BLaER1 treated with 17β-estradiol and CSF1 and Interleukin-3, amounts not matched to agents 10 nM and 100 nM (cell line): ENCODE measurements around the gene LLPH.

Experiments used
- H3K27ac ChIP-seq, 11 experiments: shearing (Covaris generic); formaldehyde crosslinking; 2 replicates each; pipeline ENCODE4 v1.8.1; 2022
- H3K27me3 ChIP-seq, 11 experiments: shearing (Covaris generic); formaldehyde crosslinking; 2 replicates each; pipeline ENCODE4 v1.8.1; 2022
- H3K36me3 ChIP-seq, 11 experiments: shearing (Covaris generic); formaldehyde crosslinking; 2 replicates each; pipeline ENCODE4 v1.8.1; 2022
- H3K4me1 ChIP-seq, 10 experiments: shearing (Covaris generic); formaldehyde crosslinking; 2 replicates each; pipeline ENCODE4 v1.8.1; 2022
- H3K4me2 ChIP-seq, 11 experiments: shearing (Covaris generic); formaldehyde crosslinking; 2 replicates each; pipeline ENCODE4 v1.8.1; 2022
- H3K4me3 ChIP-seq, 10 experiments: shearing (Covaris generic); formaldehyde crosslinking; 2 replicates each; pipeline ENCODE4 v1.8.1; 2022
- H3K9ac ChIP-seq, 11 experiments: shearing (Covaris generic); formaldehyde crosslinking; 2 replicates each; pipeline ENCODE4 v1.8.1; 2022
- H3K9me3 ChIP-seq, 11 experiments: shearing (Covaris generic); formaldehyde crosslinking; replicated peaks in 1 of 11; 2 replicates each; pipeline ENCODE4 v1.8.1; 2022
- H4K20me1 ChIP-seq, 11 experiments: shearing (Covaris generic); formaldehyde crosslinking; 2 replicates each; pipeline ENCODE4 v1.8.1; 2022
- Cebpa-rat ChIP-seq, 11 experiments: shearing (Covaris generic); IDR thresholded peaks; 2 replicates each; pipeline ENCODE4 v1.8.1; 2022

Gene LLPH

GRCh38 chr12:66092559-66093269 lies 37.8 kb downstream of the LLPH start:
- TF ChIP-seq Cebpa-rat (IDR thresholded peaks at IDR 0.05): no peak
- peak overlapping the region in 2 of 11 experiments; percentile 13 to 18; a peak in 2 of 22 replicates for H3K4me2 ChIP-seq
- H3K27me3 ChIP-seq: no peaks in the 10 kb centered on the region
- H4K20me1 ChIP-seq: no peaks in the 10 kb centered on the region
- peaks cover 0 to 12% (median 0%) of the 10 kb centered on the region in 10 experiments; a peak in 3 of 20 replicates for H3K4me1 ChIP-seq
- H3K27ac ChIP-seq: no peak overlapping the region
- no peaks in the 10 kb centered on the region for H3K36me3 ChIP-seq
- 0 out of 22 replicates have a peak, but pooled peaks cover 0 to 5% (median 0%) of the 10 kb centered on the region in 11 experiments for H3K9me3 ChIP-seq
- no peak overlapping the region for H3K4me3 ChIP-seq
- no peak overlapping the region for H3K9ac ChIP-seq

DNA sequence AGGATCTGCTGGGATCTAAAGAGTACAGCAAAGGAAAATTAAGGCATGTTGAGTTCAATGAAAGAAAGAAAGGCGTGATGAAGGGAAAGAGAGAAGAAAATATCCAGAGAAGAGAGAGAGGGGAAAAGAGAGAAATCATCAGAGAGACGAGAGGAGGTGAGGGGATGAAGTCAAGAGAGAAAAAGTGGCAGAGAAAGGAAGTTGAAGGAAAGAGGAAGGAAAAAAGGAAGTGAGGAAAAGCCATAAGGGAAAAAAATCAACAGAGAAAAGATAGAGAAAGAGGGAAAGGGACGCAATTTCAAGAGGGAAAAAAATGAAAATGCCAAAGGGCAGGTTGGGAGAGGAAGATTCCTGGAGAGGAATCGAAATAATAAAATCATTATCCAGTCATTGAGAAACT lies 40.4 kb downstream of the LLPH start:
- no peak overlapping the region for H3K27ac ChIP-seq
- H3K27me3 ChIP-seq: no peaks in the 10 kb centered on the region
- TF ChIP-seq Cebpa-rat (IDR thresholded peaks at IDR 0.05): no peak
- H3K4me2 ChIP-seq: no peak overlapping the region
- no peak overlapping the region for H3K4me3 ChIP-seq
- H4K20me1 ChIP-seq: no peaks in the 10 kb centered on the region
- H3K9me3 ChIP-seq: no peaks in the 10 kb centered on the region
- no peaks in the 10 kb centered on the region for H3K36me3 ChIP-seq
- peaks cover 0 to 12% (median 0%) of the 10 kb centered on the region in 10 experiments; a peak in 3 of 20 replicates for H3K4me1 ChIP-seq
- H3K9ac ChIP-seq: no peak overlapping the region

DNA sequence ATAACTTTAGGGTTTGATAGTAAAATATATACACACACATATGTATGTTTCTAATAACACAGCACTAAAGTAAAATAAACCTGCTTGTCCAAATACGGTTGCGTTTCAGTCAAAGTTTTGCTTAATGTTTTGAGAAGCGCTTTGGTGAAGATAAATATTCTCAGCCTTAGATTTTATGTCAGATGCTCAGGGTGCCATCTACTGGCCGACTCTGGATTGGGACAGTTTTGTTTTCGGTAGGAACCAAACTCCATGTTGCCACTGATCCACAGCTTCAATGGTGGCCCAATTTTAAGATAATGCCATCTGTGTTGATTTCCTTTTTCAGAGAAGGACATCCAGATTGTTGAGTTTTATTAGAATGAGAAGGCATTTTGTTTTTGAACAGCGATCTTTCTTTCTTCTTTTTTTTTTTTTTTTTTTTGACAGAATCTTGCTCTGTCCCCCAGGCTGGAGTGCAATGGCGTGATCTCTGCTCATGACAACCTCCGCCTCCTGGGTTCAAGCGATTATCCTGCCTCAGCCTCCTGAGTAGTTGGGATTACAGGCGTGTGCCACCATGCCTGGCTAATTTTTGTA lies 43.1 kb downstream of the LLPH start:
- H3K4me2 ChIP-seq: no peak overlapping the region
- no peak overlapping the region for H3K9ac ChIP-seq
- H3K4me3 ChIP-seq: no peak overlapping the region
- TF ChIP-seq Cebpa-rat (IDR thresholded peaks at IDR 0.05): no peak
- H3K27ac ChIP-seq: no peak overlapping the region
- H3K9me3 ChIP-seq: peaks cover 7 to 22% (median 14%) of the 10 kb centered on the region in 11 experiments
- no peaks in the 10 kb centered on the region for H4K20me1 ChIP-seq
- H3K27me3 ChIP-seq: no peaks in the 10 kb centered on the region
- H3K36me3 ChIP-seq: no peaks in the 10 kb centered on the region
- H3K4me1 ChIP-seq: peaks cover 0 to 5% (median 0%) of the 10 kb centered on the region in 10 experiments; a peak in 3 of 20 replicates

DNA sequence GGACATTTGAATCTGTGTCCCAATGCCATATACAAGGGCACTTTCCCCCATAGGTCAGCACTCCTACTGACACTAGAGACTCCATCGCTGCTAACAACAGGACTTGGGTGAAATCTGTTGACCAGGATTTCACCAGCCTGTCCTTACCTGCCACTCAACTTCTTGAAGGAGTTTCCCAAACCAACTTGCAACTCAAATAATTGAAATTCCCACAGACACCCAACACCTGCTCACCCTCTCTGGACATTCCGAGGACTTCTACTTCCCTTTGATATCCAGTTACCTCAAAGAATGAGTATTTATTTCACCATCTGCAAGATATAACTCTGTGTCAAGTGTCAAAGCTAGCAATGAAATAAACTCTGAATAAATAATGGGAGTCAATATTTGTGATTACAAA lies 44.6 kb downstream of the LLPH start:
- Histone ChIP-seq H3K36me3 (no peaks in the 10 kb centered on the region), H3K4me2 (no peak overlapping the region), H3K27me3 (no peaks in the 10 kb centered on the region), H3K9me3 (peaks cover 7 to 22% (median 14%) of the 10 kb centered on the region in 11 experiments), H3K4me1 (no peaks in the 10 kb centered on the region), H4K20me1 (no peaks in the 10 kb centered on the region), H3K27ac (no peak overlapping the region), H3K4me3 (no peak overlapping the region), H3K9ac (no peak overlapping the region)
- TF ChIP-seq Cebpa-rat (IDR thresholded peaks at IDR 0.05): no peak

DNA sequence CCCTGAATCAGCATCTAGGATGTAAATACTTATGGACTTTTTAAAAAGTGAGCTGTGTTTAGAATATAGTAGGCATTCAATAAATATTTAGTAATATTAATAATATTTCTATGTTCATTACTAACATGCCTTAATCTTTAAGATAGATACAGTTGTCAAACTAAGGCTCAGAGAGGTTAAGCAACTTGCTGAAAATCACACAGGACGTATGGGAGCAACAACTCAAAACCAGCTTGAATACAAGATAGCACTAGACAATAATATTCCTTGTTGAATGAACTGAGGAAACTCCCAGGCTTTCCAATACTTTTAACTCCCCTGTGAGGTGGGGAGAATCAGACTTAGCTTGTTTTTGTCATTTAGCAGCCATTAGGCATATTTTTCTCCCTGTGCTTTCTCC lies 45.3 kb downstream of the LLPH start:
- Histone ChIP-seq H3K27ac (no peak overlapping the region), H3K27me3 (no peaks in the 10 kb centered on the region), H4K20me1 (no peaks in the 10 kb centered on the region), H3K4me2 (no peak overlapping the region), H3K4me1 (no peaks in the 10 kb centered on the region), H3K9me3 (peaks cover 7 to 22% (median 14%) of the 10 kb centered on the region in 11 experiments), H3K4me3 (no peak overlapping the region), H3K9ac (no peak overlapping the region), H3K36me3 (no peaks in the 10 kb centered on the region)
- no peak for TF ChIP-seq Cebpa-rat (IDR thresholded peaks at IDR 0.05)

DNA sequence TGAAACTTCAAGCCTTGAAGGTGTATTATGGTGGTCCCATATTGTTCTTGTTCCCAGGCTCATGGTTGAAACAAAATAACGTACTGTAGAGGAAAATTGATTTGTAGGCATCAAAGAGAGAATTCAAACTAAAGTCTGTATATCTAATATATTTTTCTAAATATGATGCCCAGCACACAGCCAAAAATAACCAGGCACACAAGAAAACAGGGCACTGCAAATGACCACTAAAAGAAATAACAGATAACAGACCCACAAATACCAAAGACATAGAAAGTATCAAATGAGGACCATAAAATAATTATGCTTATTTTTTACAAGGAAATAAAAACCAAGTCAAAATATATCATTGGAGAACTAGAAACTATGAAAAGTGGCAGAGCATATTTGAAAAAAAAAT lies 46.8 kb downstream of the LLPH start:
- Histone ChIP-seq H3K27ac (no peak overlapping the region), H3K4me3 (no peak overlapping the region), H4K20me1 (no peaks in the 10 kb centered on the region), H3K4me1 (no peaks in the 10 kb centered on the region), H3K36me3 (no peaks in the 10 kb centered on the region), H3K9ac (no peak overlapping the region), H3K9me3 (peaks cover 7 to 22% (median 14%) of the 10 kb centered on the region in 11 experiments), H3K27me3 (no peaks in the 10 kb centered on the region), H3K4me2 (no peak overlapping the region)
- no peak for TF ChIP-seq Cebpa-rat (IDR thresholded peaks at IDR 0.05)

DNA sequence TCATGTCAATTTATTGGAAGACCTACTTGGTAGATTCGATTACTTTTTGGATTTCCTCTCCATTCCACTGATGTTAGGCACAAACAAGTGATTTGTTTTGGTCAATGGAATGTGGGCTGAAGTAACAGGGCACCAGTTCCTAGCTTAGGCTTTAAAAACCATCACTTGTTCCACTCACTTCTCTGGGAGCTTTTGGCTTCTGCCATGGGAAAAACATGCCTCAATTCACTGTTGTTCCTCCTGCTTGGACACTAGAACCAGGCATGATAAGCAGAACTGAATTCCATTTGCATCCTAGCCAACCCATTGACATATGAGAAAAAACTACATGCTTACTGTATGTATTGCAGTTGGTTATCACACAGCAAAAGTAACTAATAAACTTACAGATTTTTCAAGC lies 47.8 kb downstream of the LLPH start:
- no peak overlapping the region for H3K9ac ChIP-seq
- no peak overlapping the region for H3K27ac ChIP-seq
- no peaks in the 10 kb centered on the region for H3K36me3 ChIP-seq
- H3K4me2 ChIP-seq: no peak overlapping the region
- no peaks in the 10 kb centered on the region for H3K27me3 ChIP-seq
- peaks cover 7 to 22% (median 14%) of the 10 kb centered on the region in 11 experiments for H3K9me3 ChIP-seq
- H4K20me1 ChIP-seq: no peaks in the 10 kb centered on the region
- H3K4me3 ChIP-seq: no peak overlapping the region
- TF ChIP-seq Cebpa-rat (IDR thresholded peaks at IDR 0.05): no peak
- no peaks in the 10 kb centered on the region for H3K4me1 ChIP-seq

GRCh38 chr12:66080791-66081190 lies 49.8 kb downstream of the LLPH start:
- Histone ChIP-seq H3K27me3 (no peaks in the 10 kb centered on the region), H3K9ac (no peak overlapping the region), H3K4me2 (no peak overlapping the region), H3K36me3 (no peaks in the 10 kb centered on the region), H3K9me3 (peaks cover 7 to 22% (median 14%) of the 10 kb centered on the region in 11 experiments), H4K20me1 (no peaks in the 10 kb centered on the region), H3K4me1 (no peaks in the 10 kb centered on the region), H3K27ac (no peak overlapping the region), H3K4me3 (no peak overlapping the region)
- no peak for TF ChIP-seq Cebpa-rat (IDR thresholded peaks at IDR 0.05)

DNA sequence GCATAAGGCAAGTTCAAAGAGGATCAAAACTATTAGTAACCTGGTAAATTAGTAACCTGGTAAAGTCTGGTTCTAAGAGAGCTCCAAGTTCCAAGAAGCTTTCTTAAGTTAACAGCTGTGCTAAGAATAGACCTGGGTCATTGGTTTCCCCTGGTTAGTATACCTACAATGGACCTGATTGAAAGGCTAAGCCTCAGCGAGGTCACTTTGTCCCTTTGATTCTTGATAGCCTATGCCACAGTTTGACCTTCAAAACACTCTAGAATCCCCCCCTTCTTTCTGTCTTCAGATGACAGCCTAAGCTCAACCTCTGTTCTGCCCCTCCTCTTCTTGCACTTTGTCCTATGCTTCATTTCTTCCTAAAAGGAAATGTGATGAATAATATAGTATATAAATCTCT lies 53.0 kb downstream of the LLPH start:
- Histone ChIP-seq H3K27ac (no peak overlapping the region), H3K4me3 (no peak overlapping the region), H4K20me1 (no peaks in the 10 kb centered on the region), H3K9me3 (peaks cover 0 to 4% (median 0%) of the 10 kb centered on the region in 11 experiments; a peak in 2 of 22 replicates), H3K27me3 (no peaks in the 10 kb centered on the region), H3K4me2 (no peak overlapping the region), H3K36me3 (no peaks in the 10 kb centered on the region), H3K4me1 (peaks cover 0 to 3% (median under 1%) of the 10 kb centered on the region in 10 experiments; a peak in 8 of 20 replicates), H3K9ac (no peak overlapping the region)
- TF ChIP-seq Cebpa-rat (IDR thresholded peaks at IDR 0.05): no peak

- Histone ChIP-seq H3K27me3 (no peaks in the 10 kb centered on the region), H4K20me1 (no peaks in the 10 kb centered on the region), H3K36me3 (no peaks in the 10 kb centered on the region), H3K9ac (no peak overlapping the region), H3K4me1 (peaks cover 15 to 24% (median 18%) of the 10 kb centered on the region in 10 experiments), H3K4me2 (no peak overlapping the region), H3K9me3 (no peaks in the 10 kb centered on the region), H3K4me3 (no peak overlapping the region), H3K27ac (no peak overlapping the region)
- TF ChIP-seq Cebpa-rat (IDR thresholded peaks at IDR 0.05): no peak
Observed at GRCh38 chr12:66074561-66074960, 56.0 kb downstream of the LLPH start.
